SKM-1 (cell line): ENCODE data around the gene UPF2.
"Not testable (repeated sequence)": the region's sequence is repeated elsewhere in the genome, so short reads cannot be mapped to it uniquely, and the experiment has no call there.

ENCODE experiments used
- DNase-seq: peaks from one replicate; lab custom pipeline; 2025; ENCODE audit not compliant: unreplicated experiment; lab: John Stamatoyannopoulos, UW

The UPF2 gene

GRCh38 chr10:12041766-12042408 lies 722 bp downstream of the UPF2 start:
- no peak for DNase-seq

- no peak for DNase-seq
Measured at GRCh38 chr10:12036073-12036655, 6.4 kb downstream of the UPF2 start.

- no peak for DNase-seq
Measured at GRCh38 chr10:12031404-12031803, 11.2 kb downstream of the UPF2 start.

GRCh38 chr10:12027539-12027938 lies 15.1 kb downstream of the UPF2 start:
- DNase-seq: no peak

GRCh38 chr10:12025591-12025990 lies 17.0 kb downstream of the UPF2 start:
- DNase-seq: no peak

- no peak for DNase-seq
Measured at GRCh38 chr10:12022580-12023257, 19.9 kb downstream of the UPF2 start.

- no peak for DNase-seq
Measured at GRCh38 chr10:12020574-12020973, 22.0 kb downstream of the UPF2 start.

- DNase-seq: no peak
Measured at GRCh38 chr10:12019283-12019971, 23.2 kb downstream of the UPF2 start.

- no peak for DNase-seq
Measured at GRCh38 chr10:12018438-12019282, 23.9 kb downstream of the UPF2 start.

GRCh38 chr10:12013926-12014325 lies 28.7 kb downstream of the UPF2 start:
- DNase-seq: no peak

- not testable (repeated sequence) for DNase-seq
Measured at GRCh38 chr10:12013391-12013790, 29.2 kb downstream of the UPF2 start.

- DNase-seq: no peak
Measured at GRCh38 chr10:12010353-12010752, 32.3 kb downstream of the UPF2 start.

GRCh38 chr10:12008842-12009241 lies 33.8 kb downstream of the UPF2 start:
- DNase-seq: not testable (repeated sequence)

- DNase-seq: no peak
Measured at GRCh38 chr10:12006671-12007070, 35.9 kb downstream of the UPF2 start.

GRCh38 chr10:11993834-11994468 lies 48.7 kb downstream of the UPF2 start:
- no peak for DNase-seq

- DNase-seq: no peak
Measured at GRCh38 chr10:11988924-11989323, 53.7 kb downstream of the UPF2 start.

GRCh38 chr10:11986593-11987216 lies 55.9 kb downstream of the UPF2 start:
- no peak for DNase-seq

GRCh38 chr10:11982253-11982652 lies 60.4 kb downstream of the UPF2 start:
- DNase-seq: no peak

- no peak for DNase-seq
Measured at GRCh38 chr10:11975795-11976194, 66.8 kb downstream of the UPF2 start.

GRCh38 chr10:11972523-11972922 lies 70.1 kb downstream of the UPF2 start:
- DNase-seq: not testable (repeated sequence)
